VCaP (cell line): ENCODE measurements around the gene PLEKHG5.

Experiments
- H3K27ac ChIP-seq: fragments of 450-650 bp; 2 replicates; pipeline ENCODE4 v1.5.1; 2017
- CTCF ChIP-seq: fragments of 450-650 bp; conservative IDR thresholded peaks from 2 replicates; pipeline ENCODE4 v1.5.1; 2017; ENCODE audit warnings: mild to moderate bottlenecking, moderate library complexity

PLEKHG5 gene

GRCh38 chr1:6484826-6485167, 6.7 kb downstream of the PLEKHG5 start:
- no peak for TF ChIP-seq CTCF
- H3K27ac ChIP-seq, result peak overlapping the region; percentile 45; the same call in 1 of the 2 replicates

DNA sequence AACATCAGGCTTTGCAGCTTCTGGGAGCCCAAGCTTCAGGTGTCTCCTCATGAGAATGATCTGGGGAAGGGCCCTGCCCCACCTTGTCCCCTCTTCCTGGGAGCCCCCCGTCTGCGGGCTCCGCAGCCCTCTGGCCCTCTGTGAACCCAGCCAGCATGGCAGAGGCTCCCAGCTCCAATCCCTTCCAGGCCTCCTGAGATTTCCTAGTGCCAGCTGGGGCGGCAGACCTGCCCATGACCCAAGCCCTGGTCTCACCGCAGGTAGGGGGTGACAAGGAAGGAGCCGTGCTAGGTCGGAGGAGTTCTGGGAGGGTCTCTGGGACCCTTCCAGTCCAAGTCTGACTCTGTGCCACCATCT, 7.7 kb downstream of the PLEKHG5 start:
- TF ChIP-seq CTCF, result no peak

DNA sequence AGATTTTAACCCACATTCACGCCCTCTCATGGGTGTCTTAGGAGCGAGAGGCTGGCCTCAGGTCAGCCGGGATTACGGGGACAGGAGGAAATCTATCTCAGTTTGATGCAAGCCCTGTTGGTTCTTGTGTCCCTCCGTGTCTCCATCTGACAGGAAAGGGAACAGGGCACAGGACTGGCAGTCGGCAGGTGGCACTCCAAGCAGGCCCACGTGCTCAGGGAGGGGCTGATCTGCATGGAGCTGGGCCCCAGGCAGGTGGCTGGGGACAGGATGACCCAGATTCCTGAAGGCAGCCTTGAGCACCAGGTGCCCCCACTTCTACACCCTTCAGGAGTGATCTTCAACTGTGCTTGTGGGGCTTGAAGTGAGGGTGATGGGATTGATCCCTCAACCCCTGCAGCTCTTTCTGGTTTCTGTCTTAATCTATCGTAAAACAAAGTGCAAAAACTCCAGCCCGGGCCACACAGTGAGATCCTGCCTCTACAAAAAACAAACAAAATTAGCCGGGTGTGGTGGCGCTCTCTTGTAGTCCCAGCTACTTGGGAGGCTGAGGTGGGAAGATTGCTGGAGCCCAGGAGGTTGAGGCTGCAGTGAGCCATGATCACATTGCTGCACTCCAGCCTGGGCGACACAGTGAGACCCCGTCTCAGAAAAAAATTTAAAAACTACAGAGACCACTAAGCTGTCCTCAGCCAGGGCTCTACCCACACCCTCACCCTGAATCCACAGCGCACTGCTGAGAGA, 8.3 kb downstream of the PLEKHG5 start:
- TF ChIP-seq CTCF, result no peak
- H3K27ac ChIP-seq, result no peak overlapping the region

More for the DNA sequence above, 7.7 kb downstream of the PLEKHG5 start:
- no peak overlapping the region for H3K27ac ChIP-seq

DNA sequence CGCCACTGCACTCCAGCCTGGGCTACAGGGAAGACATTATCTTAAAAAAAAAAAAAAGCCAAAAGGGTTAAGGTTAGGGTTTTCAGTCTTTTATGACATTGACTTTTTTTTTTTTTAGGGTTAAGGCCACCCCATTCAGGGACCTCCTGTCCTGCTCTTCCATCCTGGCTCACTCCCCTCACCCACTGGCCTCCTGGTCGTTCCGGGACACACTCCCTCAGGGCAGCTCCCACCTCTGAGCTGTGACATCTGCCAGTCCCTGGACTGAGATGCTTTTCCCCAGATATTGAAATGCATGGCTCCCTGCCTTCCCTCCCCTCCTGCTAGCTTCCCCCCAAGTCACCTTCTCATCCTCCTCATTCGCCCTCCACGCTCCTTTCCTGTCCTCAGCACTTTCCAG, 9.6 kb downstream of the PLEKHG5 start:
- TF ChIP-seq CTCF, result no peak
- H3K27ac ChIP-seq, result no peak overlapping the region

DNA sequence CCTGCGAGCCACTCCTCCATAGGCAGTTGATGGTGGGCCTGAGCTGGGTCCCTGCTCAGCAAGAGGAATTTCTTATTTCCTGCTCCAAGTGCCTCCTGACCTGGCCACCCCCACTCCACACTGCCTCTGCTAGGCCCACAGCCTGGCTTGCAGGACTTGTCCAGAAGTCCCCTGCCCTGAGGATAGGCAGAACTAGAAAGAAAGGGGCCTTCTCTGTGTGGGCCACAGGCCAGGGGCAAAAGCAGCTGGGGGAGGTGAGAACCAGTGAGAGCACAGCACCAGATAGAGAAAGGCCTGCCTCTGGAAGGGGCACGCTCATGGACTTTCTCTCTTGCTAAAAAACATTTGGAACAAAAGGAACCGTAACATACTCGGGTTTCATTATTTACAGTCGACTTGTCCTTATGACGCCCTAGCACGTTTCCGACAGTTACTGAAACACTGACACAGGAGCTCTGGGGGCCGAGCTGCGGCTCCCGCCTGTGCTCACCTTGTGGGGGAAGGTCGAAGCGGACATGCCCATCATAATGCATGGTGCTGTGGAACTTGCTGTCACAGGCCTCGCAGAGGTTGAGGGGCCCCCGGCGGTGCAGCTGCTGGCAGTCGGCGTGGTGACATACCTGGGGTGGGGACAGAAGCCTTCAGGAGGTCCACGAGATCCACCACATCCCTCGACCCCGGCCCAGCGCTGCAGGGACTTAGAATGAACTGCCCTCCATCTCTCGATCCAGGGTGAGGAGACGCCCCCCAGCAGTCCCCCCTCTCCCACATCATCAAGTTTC, 14.2 kb downstream of the PLEKHG5 start:
- no peak for TF ChIP-seq CTCF
- H3K27ac ChIP-seq, result no peak overlapping the region

GRCh38 chr1:6476483-6476882, 15.0 kb downstream of the PLEKHG5 start:
- H3K27ac ChIP-seq, result no peak overlapping the region
- TF ChIP-seq CTCF, result no peak

DNA sequence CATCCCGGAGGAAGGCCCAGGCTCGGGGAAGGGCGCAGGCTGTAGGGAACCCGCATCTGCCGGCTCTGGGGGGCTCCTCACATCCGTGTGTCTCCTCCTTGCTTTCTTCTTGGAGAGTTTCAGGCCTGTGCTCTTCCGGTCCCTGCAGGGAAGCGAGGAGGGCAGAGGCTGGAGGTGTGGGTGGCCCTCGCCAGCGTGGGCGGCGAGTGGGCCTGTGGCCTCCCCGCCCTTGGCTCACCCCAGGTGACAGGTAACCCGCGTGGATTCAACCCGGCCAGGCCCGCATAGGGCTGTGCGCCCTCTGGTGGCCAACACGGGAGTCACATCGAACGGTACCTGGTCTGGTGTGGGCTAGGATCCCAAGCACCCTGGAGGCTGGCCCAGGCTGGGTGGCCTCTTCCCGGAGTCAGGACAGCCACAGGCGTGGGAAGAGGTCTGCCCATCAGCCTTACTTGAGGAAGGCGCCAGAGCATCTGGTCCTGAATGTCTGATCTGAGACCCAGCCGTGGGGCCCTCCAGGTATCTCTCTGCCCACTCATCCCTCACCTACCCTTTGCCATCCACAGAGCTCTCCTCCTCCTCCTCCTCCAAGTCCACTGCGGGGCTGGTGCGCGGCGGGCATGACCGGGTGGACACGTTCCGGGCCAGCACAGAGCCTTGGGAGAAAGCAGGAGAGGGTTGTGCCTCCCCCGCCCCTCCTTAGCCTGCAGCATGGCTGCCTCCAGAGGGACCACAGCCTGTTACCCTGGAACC, 15.9 kb downstream of the PLEKHG5 start:
- TF ChIP-seq CTCF, result peak; percentile 99
- no peak overlapping the region for H3K27ac ChIP-seq
